Body of pancreas (tissue), 4 donors: ENCODE measurements around the gene P4HA3.

Source experiments
- CTCF ChIP-seq, 7 experiments: fragments of 450-650 bp in 4 of 7; fragments of 200-600 bp in 3 of 7; sonication (generic) in 3 of 7; IDR thresholded peaks; one replicate each; pipeline ENCODE4 v1.5.1; 2016 to 2019; ENCODE audit warnings: antibody characterized with exemption in 7 of 7
- POLR2A ChIP-seq, 3 donors: fragments of 450-650 bp; IDR thresholded peaks; one replicate each; pipeline ENCODE4 v1.6.1; 2016; ENCODE audit warnings: antibody characterized with exemption in 3 of 3, mild to moderate bottlenecking in 2 of 3

GRCh38 chr11:74279256-74279655 is 32.2 kb downstream of the P4HA3 start:
- no peak for TF ChIP-seq POLR2A (IDR thresholded peaks at IDR 0.05)
- no peak for TF ChIP-seq CTCF (IDR thresholded peaks at IDR 0.05)
